Liver (tissue), 9 donors: ENCODE measurements around the gene DDX1. TPM values are rescaled to one million over a fixed set of nuclear protein-coding genes. Genes with fewer than 3 reads are reported as not detected.

Source experiments
- DNase-seq: peaks from one replicate; pipeline ENCODE4 v3.0.0-alpha.2; 2017; ENCODE audit warnings: low spot score
- H3K27ac ChIP-seq, 2 donors: one replicate each; pipeline ENCODE4 v1.7.0; 2013; ENCODE audit warnings: inconsistent platforms in 2 of 2, low read length in 2 of 2, control low read depth in 1 of 2, low read depth in 1 of 2, mild to moderate bottlenecking in 1 of 2
- H3K27me3 ChIP-seq, 4 donors: one replicate each; pipeline versions ENCODE4 v1.6.1 to v1.7.0; 2013; ENCODE audit warnings: low read length in 3 of 4, inconsistent platforms in 1 of 4, mild to moderate bottlenecking in 1 of 4, moderate library complexity in 1 of 4; ENCODE audit not compliant: control insufficient read depth in 4 of 4, insufficient read depth in 4 of 4
- H3K36me3 ChIP-seq, 4 donors: one replicate each; pipeline versions ENCODE4 v1.6.1 to v1.7.0; 2013; ENCODE audit warnings: low read length in 3 of 4, mild to moderate bottlenecking in 3 of 4, low read depth in 1 of 4, moderate library complexity in 1 of 4; ENCODE audit not compliant: control insufficient read depth in 4 of 4, insufficient read depth in 3 of 4
- H3K4me1 ChIP-seq, 4 donors: one replicate each; pipeline versions ENCODE4 v1.6.1 to v1.7.0; 2013; ENCODE audit warnings: low read length in 3 of 4, mild to moderate bottlenecking in 3 of 4, moderate library complexity in 1 of 4; ENCODE audit not compliant: control insufficient read depth in 4 of 4, insufficient read depth in 4 of 4
- H3K4me3 ChIP-seq, 3 donors: one replicate each; pipeline versions ENCODE4 v1.6.1 to v1.7.0; 2013; ENCODE audit warnings: low read length in 3 of 3, control low read depth in 1 of 3, low read depth in 1 of 3, mild to moderate bottlenecking in 1 of 3
- H3K9ac ChIP-seq, 2 donors: one replicate each; pipeline ENCODE4 v1.7.0; 2013; ENCODE audit warnings: low read length in 2 of 2, mild to moderate bottlenecking in 2 of 2, moderate library complexity in 2 of 2, control low read depth in 1 of 2, low read depth in 1 of 2
- H3K9me3 ChIP-seq, 4 donors: one replicate each; pipeline versions ENCODE4 v1.6.1 to v1.7.0; 2013; ENCODE audit warnings: low read length in 3 of 4; ENCODE audit not compliant: control insufficient read depth in 4 of 4
- EGR1 ChIP-seq, 2 donors: IDR thresholded peaks; 2 replicates each; pipeline ENCODE4 v1.6.1; 2016 to 2018; ENCODE audit warnings: antibody characterized with exemption in 2 of 2, low read depth in 2 of 2
- FOXA2 ChIP-seq: IDR thresholded peaks from 2 replicates; pipeline ENCODE4 v1.6.1; 2016; ENCODE audit warnings: antibody characterized with exemption
- GABPA ChIP-seq, 2 donors: IDR thresholded peaks in 1 of 2; conservative IDR thresholded peaks in 1 of 2; 2 replicates each; pipeline ENCODE4 v1.6.1; 2016; ENCODE audit warnings: antibody characterized with exemption in 2 of 2, mild to moderate bottlenecking in 1 of 2, moderate library complexity in 1 of 2
- HNF4A ChIP-seq, 2 donors: conservative IDR thresholded peaks; 2 replicates each; pipeline ENCODE4 v1.6.1; 2016; ENCODE audit warnings: antibody characterized with exemption in 2 of 2, mild to moderate bottlenecking in 2 of 2
- JUND ChIP-seq, 2 donors: IDR thresholded peaks; 2 replicates each; pipeline ENCODE4 v1.6.1; 2016; ENCODE audit warnings: antibody characterized with exemption in 2 of 2
- NR2F2 ChIP-seq: IDR thresholded peaks from 2 replicates; pipeline ENCODE4 v1.6.1; 2016; ENCODE audit warnings: antibody characterized with exemption
- RAD21 ChIP-seq, 2 donors: IDR thresholded peaks; 2 replicates each; pipeline ENCODE4 v1.6.1; 2016; ENCODE audit warnings: antibody characterized with exemption in 2 of 2, mild to moderate bottlenecking in 2 of 2
- RXRA ChIP-seq, 2 donors: IDR thresholded peaks; 2 replicates each; pipeline ENCODE4 v1.6.1; 2017 to 2018; ENCODE audit warnings: antibody characterized with exemption in 2 of 2, mild to moderate bottlenecking in 1 of 2
- TAF1 ChIP-seq: conservative IDR thresholded peaks from 2 replicates; pipeline ENCODE4 v1.6.1; 2016; ENCODE audit warnings: antibody characterized with exemption, mild to moderate bottlenecking
- YY1 ChIP-seq: IDR thresholded peaks from 2 replicates; pipeline ENCODE4 v1.6.1; 2016; ENCODE audit warnings: antibody characterized with exemption, mild to moderate bottlenecking
- WGBS: extraction: QIAGEN DNeasy Blood & Tissue Kit; methylation state at CpG from one replicate; pipeline ENCODE4 v1.1.7; 2013; 5-methylcytosine and 5-hydroxymethylcytosine counted together
- polyA plus RNA-seq, 2 donors: library from polyadenylated mRNA; stranded (reverse) in 1 of 2; unstranded in 1 of 2; fragments of 200-250 nt in 1 of 2; fragments of >200 nt in 1 of 2; fragmentation: Nextera tagmentation in 1 of 2; extraction: Ambion mirVana in 1 of 2; gene quantifications; one replicate each; pipeline versions ENCODE4 v1.2.1 to v1.2.3, GENCODE V29; 2013 to 2015
- total RNA-seq, 2 donors: library from RNA; depleted of rRNA; stranded (reverse); fragments of >200 nt; gene quantifications; one replicate each; pipeline ENCODE4 v1.2.3, GENCODE V29; 2014
- TF ChIP-seq, protein P1 (sequence below): IDR thresholded peaks from 2 replicates; pipeline ENCODE4 v1.6.1; 2016; ENCODE audit warnings: antibody characterized with exemption
- TF ChIP-seq, protein P2 (sequence below): IDR thresholded peaks from 2 replicates; pipeline ENCODE4 v1.6.1; 2016; ENCODE audit warnings: antibody characterized with exemption, mild to moderate bottlenecking
- TF ChIP-seq, protein P3 (sequence below): fragments of 150-350 bp; IDR thresholded peaks from 2 replicates; pipeline ENCODE4 v1.5.1; 2017; ENCODE audit warnings: improper control_type of control experiment, low read depth, low read length; ENCODE audit not compliant: missing input control
- donor health status: healthy.
- donor health status: healthy.
- donor health status: healthy.
- donor health status: healthy.
- donor health status: healthy.

The DDX1 gene
- total and polyA plus RNA-seq, 4 donors: 31.7 to 43.9 (median 38.8) TPM

DNA sequence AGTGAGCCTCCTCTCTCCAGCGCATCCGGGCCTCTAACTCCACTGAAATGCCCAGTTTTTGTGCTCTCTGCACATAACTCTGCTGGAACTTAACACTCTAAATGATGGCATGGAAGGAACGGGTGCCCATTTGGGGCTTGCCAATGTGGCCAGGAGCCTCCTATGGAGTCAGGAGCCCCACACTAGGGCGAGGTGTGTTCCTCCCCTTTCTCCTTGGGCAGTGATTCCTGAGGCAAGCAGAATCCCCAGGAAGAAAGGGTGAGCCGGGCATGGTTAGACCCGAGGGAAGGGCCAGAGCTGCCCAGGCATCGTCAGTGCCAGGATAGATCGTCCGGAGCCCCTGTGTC is 63.0 kb downstream of the DDX1 start:
- TF ChIP-seq, protein P1, sequence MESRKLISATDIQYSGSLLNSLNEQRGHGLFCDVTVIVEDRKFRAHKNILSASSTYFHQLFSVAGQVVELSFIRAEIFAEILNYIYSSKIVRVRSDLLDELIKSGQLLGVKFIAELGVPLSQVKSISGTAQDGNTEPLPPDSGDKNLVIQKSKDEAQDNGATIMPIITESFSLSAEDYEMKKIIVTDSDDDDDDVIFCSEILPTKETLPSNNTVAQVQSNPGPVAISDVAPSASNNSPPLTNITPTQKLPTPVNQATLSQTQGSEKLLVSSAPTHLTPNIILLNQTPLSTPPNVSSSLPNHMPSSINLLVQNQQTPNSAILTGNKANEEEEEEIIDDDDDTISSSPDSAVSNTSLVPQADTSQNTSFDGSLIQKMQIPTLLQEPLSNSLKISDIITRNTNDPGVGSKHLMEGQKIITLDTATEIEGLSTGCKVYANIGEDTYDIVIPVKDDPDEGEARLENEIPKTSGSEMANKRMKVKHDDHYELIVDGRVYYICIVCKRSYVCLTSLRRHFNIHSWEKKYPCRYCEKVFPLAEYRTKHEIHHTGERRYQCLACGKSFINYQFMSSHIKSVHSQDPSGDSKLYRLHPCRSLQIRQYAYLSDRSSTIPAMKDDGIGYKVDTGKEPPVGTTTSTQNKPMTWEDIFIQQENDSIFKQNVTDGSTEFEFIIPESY: no peak
- Histone ChIP-seq H3K27me3 (no peaks in the 10 kb centered on the region), H3K9me3 (no peaks in the 10 kb centered on the region), H3K36me3 (no peaks in the 10 kb centered on the region), H3K27ac (no peak overlapping the region), H3K4me3 (no peak overlapping the region), H3K9ac (no peak overlapping the region), H3K4me1 (no peaks in the 10 kb centered on the region)
- WGBS: 93% methylated on average over 9 of the region's 9 CpGs
- no peak for DNase-seq

DNA sequence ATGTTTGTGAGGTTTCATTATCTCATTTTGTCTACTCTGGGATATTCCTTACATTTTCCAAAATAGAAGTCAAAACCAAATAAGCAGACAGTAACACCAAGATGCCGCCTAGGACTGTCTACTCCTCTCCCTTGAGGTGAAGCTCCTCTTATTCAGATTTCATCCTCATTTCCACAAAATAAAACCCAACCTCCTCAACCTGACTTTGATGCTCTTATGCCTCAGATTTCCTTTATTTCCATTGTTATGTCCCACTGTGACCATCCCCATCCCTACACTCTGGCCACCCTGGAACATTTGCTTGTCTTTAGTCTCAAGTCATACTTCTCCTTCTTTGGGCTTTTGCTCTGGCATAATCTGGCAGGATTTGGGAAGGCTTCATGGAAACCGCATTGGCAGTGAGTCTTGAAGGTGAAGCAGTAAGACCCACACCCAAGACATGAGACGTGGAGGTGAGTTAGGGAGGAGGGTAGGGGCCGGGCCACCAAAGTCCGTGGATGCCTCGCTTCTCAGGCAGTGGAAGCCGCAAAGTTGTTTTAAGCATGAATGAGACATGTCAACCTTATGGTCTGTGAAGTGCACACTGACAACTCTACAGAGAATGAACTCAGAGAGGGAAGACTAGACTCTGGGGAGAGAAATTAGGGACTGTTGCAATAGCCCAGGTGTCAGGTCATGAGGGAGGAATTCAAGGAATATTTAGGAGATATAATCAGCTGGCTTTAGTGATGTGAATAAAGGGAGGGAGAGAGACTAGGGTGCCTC is 63.6 kb downstream of the DDX1 start:
- Histone ChIP-seq H3K4me1 (no peaks in the 10 kb centered on the region), H3K36me3 (no peaks in the 10 kb centered on the region), H3K27ac (no peak overlapping the region), H3K9ac (no peak overlapping the region), H3K27me3 (no peaks in the 10 kb centered on the region), H3K9me3 (no peaks in the 10 kb centered on the region), H3K4me3 (no peak overlapping the region)
- WGBS: 97% methylated on average over 7 of the region's 7 CpGs
- TF ChIP-seq, protein P1: no peak
- TF ChIP-seq NR2F2 (no peak), RAD21 (IDR thresholded peaks at IDR 0.05) (no peak), HNF4A (conservative IDR thresholded peaks at IDR 0.05) (no peak), RXRA (IDR thresholded peaks at IDR 0.05) (no peak), FOXA2 (no peak), JUND (IDR thresholded peaks at IDR 0.05) (no peak), GABPA (IDR thresholded peaks at IDR 0.05 in 1 of 2, conservative IDR thresholded peaks at IDR 0.05 in 1 of 2) (no peak), YY1 (no peak), EGR1 (IDR thresholded peaks at IDR 0.05; ENCODE audit: low read depth in 2 of 2) (no peak), TAF1 (no peak)
- TF ChIP-seq, protein P2, sequence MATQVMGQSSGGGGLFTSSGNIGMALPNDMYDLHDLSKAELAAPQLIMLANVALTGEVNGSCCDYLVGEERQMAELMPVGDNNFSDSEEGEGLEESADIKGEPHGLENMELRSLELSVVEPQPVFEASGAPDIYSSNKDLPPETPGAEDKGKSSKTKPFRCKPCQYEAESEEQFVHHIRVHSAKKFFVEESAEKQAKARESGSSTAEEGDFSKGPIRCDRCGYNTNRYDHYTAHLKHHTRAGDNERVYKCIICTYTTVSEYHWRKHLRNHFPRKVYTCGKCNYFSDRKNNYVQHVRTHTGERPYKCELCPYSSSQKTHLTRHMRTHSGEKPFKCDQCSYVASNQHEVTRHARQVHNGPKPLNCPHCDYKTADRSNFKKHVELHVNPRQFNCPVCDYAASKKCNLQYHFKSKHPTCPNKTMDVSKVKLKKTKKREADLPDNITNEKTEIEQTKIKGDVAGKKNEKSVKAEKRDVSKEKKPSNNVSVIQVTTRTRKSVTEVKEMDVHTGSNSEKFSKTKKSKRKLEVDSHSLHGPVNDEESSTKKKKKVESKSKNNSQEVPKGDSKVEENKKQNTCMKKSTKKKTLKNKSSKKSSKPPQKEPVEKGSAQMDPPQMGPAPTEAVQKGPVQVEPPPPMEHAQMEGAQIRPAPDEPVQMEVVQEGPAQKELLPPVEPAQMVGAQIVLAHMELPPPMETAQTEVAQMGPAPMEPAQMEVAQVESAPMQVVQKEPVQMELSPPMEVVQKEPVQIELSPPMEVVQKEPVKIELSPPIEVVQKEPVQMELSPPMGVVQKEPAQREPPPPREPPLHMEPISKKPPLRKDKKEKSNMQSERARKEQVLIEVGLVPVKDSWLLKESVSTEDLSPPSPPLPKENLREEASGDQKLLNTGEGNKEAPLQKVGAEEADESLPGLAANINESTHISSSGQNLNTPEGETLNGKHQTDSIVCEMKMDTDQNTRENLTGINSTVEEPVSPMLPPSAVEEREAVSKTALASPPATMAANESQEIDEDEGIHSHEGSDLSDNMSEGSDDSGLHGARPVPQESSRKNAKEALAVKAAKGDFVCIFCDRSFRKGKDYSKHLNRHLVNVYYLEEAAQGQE: no peak
- TF ChIP-seq, protein P3, sequence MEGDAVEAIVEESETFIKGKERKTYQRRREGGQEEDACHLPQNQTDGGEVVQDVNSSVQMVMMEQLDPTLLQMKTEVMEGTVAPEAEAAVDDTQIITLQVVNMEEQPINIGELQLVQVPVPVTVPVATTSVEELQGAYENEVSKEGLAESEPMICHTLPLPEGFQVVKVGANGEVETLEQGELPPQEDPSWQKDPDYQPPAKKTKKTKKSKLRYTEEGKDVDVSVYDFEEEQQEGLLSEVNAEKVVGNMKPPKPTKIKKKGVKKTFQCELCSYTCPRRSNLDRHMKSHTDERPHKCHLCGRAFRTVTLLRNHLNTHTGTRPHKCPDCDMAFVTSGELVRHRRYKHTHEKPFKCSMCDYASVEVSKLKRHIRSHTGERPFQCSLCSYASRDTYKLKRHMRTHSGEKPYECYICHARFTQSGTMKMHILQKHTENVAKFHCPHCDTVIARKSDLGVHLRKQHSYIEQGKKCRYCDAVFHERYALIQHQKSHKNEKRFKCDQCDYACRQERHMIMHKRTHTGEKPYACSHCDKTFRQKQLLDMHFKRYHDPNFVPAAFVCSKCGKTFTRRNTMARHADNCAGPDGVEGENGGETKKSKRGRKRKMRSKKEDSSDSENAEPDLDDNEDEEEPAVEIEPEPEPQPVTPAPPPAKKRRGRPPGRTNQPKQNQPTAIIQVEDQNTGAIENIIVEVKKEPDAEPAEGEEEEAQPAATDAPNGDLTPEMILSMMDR: no peak
- no peak for DNase-seq
